GM18517 (cell line): ENCODE results near the gene CENPA.

Experiments used
- ATAC-seq: cut with Tn5 transposase; IDR thresholded peaks from one replicate; pipeline ENCODE4 v1.9.1; 2021; ENCODE audit warnings: mild to moderate bottlenecking, moderate library complexity; ENCODE audit not compliant: unreplicated experiment

The CENPA gene

GRCh38 chr2:26838121-26838906, 52.5 kb downstream of the CENPA start:
- no peak for ATAC-seq

GRCh38 chr2:26840937-26841610, 55.2 kb downstream of the CENPA start:
- ATAC-seq: no peak

- no peak for ATAC-seq
Measured at GRCh38 chr2:26843041-26843440, 57.2 kb downstream of the CENPA start.
